Measurements from ENCODE around the gene COQ4. TPM values are rescaled to one million over a fixed set of nuclear protein-coding genes. Genes with fewer than 3 reads are reported as not detected.

Gene COQ4
- total RNA-seq, 1 donor from 2014 or later = 11.4 TPM

DNA sequence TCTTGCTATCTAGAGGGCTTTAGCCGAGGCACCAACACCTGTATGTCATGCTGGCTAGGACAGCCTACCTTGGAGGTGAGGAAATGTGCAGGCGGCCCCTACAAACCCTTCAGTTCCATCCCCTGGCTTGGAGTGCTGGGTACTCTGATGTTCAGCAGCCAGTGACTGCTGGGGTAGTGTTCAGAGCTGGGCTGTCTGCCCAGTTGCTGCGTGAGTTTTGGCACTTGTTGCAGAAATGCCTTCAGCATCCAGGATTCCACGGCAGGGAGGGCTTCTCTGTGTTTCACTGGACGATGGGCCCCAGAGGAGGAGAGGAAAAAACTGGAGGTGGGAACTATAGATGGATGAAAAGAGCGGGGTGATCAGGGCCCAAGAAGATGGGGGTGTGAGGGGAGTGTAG, 36.2 kb upstream of the COQ4 start:
- intact Hi-C loops (cut with DNase I) = no loop called here
- TF ChIP-seq, protein P1, sequence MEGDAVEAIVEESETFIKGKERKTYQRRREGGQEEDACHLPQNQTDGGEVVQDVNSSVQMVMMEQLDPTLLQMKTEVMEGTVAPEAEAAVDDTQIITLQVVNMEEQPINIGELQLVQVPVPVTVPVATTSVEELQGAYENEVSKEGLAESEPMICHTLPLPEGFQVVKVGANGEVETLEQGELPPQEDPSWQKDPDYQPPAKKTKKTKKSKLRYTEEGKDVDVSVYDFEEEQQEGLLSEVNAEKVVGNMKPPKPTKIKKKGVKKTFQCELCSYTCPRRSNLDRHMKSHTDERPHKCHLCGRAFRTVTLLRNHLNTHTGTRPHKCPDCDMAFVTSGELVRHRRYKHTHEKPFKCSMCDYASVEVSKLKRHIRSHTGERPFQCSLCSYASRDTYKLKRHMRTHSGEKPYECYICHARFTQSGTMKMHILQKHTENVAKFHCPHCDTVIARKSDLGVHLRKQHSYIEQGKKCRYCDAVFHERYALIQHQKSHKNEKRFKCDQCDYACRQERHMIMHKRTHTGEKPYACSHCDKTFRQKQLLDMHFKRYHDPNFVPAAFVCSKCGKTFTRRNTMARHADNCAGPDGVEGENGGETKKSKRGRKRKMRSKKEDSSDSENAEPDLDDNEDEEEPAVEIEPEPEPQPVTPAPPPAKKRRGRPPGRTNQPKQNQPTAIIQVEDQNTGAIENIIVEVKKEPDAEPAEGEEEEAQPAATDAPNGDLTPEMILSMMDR (IDR thresholded peaks at IDR 0.05) = no peak
- no peak overlapping the region for H3K4me3 ChIP-seq
- no peak for DNase-seq (ENCODE audit: low spot score in 2 of 2)
- no peak overlapping the region for H3K27ac ChIP-seq
- peaks cover 12 to 28% of the 10 kb centered on the region in 2 donors for H3K36me3 ChIP-seq
- H3K4me1 ChIP-seq = no peaks in the 10 kb centered on the region
- no peaks in the 10 kb centered on the region for H3K27me3 ChIP-seq
- no peaks in the 10 kb centered on the region for H3K9me3 ChIP-seq

DNA sequence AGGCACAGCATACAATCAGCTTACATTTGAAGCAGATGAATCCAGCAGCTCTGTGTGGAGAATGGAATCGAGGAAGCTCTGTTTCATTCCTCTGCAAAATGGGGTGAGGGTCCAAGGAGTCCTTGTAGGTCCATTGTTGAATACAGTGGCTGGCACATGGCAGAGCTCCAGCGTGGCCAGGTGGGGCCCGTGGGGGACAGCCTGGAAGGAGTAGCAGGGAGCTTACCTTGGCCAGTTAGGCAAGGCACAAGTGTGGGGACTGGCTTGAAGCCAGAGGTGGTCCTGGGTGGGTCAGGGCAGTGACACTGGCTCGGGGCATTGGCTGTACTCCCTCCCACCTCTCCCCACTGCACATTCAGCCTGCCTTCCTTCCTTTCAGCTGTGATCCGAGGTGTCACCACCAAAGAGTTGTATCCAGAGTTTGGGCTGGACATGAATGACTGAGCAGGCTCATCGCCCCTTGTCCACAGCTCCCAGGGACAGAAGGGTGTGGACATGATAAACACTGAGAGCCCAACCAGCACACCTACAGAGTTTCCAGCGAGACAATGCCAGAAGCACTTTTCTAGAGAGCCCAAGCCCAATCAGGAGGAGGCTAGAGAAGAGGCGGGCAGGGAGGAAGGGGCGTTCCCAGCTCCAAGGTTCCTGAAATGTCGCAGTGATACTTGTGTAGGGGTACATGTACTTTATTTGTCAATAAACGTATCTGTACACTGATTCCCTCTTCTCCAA, 34.2 kb upstream of the COQ4 start:
- H3K9me3 ChIP-seq = no peaks in the 10 kb centered on the region

GRCh38 chr9:128292009-128292408, 30.6 kb upstream of the COQ4 start:
- TF ChIP-seq, protein P1 (IDR thresholded peaks at IDR 0.05) = no peak
- Histone ChIP-seq H3K9me3 (no peaks in the 10 kb centered on the region), H3K27me3 (no peaks in the 10 kb centered on the region), H3K27ac (no peak overlapping the region), H3K4me1 (no peaks in the 10 kb centered on the region), H3K36me3 (peaks cover 7 to 11% of the 10 kb centered on the region in 2 donors), H3K4me3 (no peak overlapping the region)
- intact Hi-C loops (cut with DNase I) = no loop called here
- DNase-seq (ENCODE audit: low spot score in 2 of 2) = no peak

More for the DNA sequence above, 34.2 kb upstream of the COQ4 start:
- no peak for DNase-seq (ENCODE audit: low spot score in 2 of 2)
- Histone ChIP-seq H3K4me1 (no peaks in the 10 kb centered on the region), H3K27me3 (no peaks in the 10 kb centered on the region), H3K4me3 (no peak overlapping the region), H3K27ac (no peak overlapping the region), H3K36me3 (peaks cover 12 to 28% of the 10 kb centered on the region in 2 donors)
- intact Hi-C loops (cut with DNase I) = no loop called here
- TF ChIP-seq, protein P1 (IDR thresholded peaks at IDR 0.05) = no peak

- intact Hi-C loops (cut with DNase I) = no loop called here
- Histone ChIP-seq H3K4me1 (no peaks in the 10 kb centered on the region), H3K36me3 (peaks cover 7% of the 10 kb centered on the region in 2 donors), H3K9me3 (no peaks in the 10 kb centered on the region), H3K27ac (no peak overlapping the region), H3K4me3 (no peak overlapping the region), H3K27me3 (no peaks in the 10 kb centered on the region)
- TF ChIP-seq, protein P1 (IDR thresholded peaks at IDR 0.05) = no peak
- no peak for DNase-seq (ENCODE audit: low spot score in 2 of 2)
Observed at GRCh38 chr9:128293091-128293490, 29.5 kb upstream of the COQ4 start.

GRCh38 chr9:128294142-128294541, 28.5 kb upstream of the COQ4 start:
- TF ChIP-seq, protein P1 (IDR thresholded peaks at IDR 0.05) = no peak
- Histone ChIP-seq H3K9me3 (no peaks in the 10 kb centered on the region), H3K27ac (no peak overlapping the region), H3K27me3 (no peaks in the 10 kb centered on the region), H3K36me3 (no peaks in the 10 kb centered on the region), H3K4me1 (no peaks in the 10 kb centered on the region), H3K4me3 (no peak overlapping the region)
- DNase-seq (ENCODE audit: low spot score in 2 of 2) = no peak
- intact Hi-C loops (cut with DNase I) = no loop called here
